ENCODE results near the gene TMEM236. TPM values are rescaled to one million over a fixed set of nuclear protein-coding genes. Genes with fewer than 3 reads are reported as not detected.
A peak's percentile ranks its signal among the peaks of the same experiment; 100 is the strongest.

Gene TMEM236
- polyA plus RNA-seq, 12 donors: 0.23 to 3.1 (median 0.45) TPM; not detected in 1

- DNase-seq: no peak
Observed at GRCh38 chr10:17785276-17785930, 33.4 kb downstream of the TMEM236 start.

- DNase-seq: no peak
Observed at GRCh38 chr10:17787087-17787961, 35.3 kb downstream of the TMEM236 start.

GRCh38 chr10:17788646-17789045, 36.6 kb downstream of the TMEM236 start:
- DNase-seq: no peak

GRCh38 chr10:17789396-17789795, 37.4 kb downstream of the TMEM236 start:
- no peak for DNase-seq

- DNase-seq: no peak
Observed at GRCh38 chr10:17790651-17791050, 38.6 kb downstream of the TMEM236 start.

- DNase-seq: no peak
Observed at GRCh38 chr10:17792991-17793390, 41.0 kb downstream of the TMEM236 start.

- DNase-seq: no peak
Observed at GRCh38 chr10:17793823-17794644, 42.0 kb downstream of the TMEM236 start.

GRCh38 chr10:17795083-17795482, 43.1 kb downstream of the TMEM236 start:
- DNase-seq: no peak

- DNase-seq: no peak
Observed at GRCh38 chr10:17795813-17796594, 44.0 kb downstream of the TMEM236 start.

- DNase-seq: no peak
Observed at GRCh38 chr10:17801507-17801906, 49.5 kb downstream of the TMEM236 start.

GRCh38 chr10:17802350-17802749, 50.3 kb downstream of the TMEM236 start:
- DNase-seq: no peak

- DNase-seq: no peak
Observed at GRCh38 chr10:17802976-17803375, 51.0 kb downstream of the TMEM236 start.

- no peak for DNase-seq
Observed at GRCh38 chr10:17805330-17805729, 53.3 kb downstream of the TMEM236 start.

GRCh38 chr10:17805921-17806577, 54.0 kb downstream of the TMEM236 start:
- no peak for DNase-seq

- peak; percentile 9 for DNase-seq
Observed at GRCh38 chr10:17808971-17809841, 57.2 kb downstream of the TMEM236 start, which contains the start of gene MRC1. Gene MRC1, plus strand, starts transcription at chr10:17809348. Its CDS starts 118 bp downstream, at chr10:17809466.

GRCh38 chr10:17811146-17811865, 59.3 kb downstream of the TMEM236 start:
- DNase-seq: no peak

GRCh38 chr10:17814973-17815372, 63.0 kb downstream of the TMEM236 start:
- no peak for DNase-seq

- DNase-seq: no peak
Observed at GRCh38 chr10:17816199-17816598, 64.2 kb downstream of the TMEM236 start.

GRCh38 chr10:17817316-17817715, 65.3 kb downstream of the TMEM236 start:
- no peak for DNase-seq
